Bronchial epithelial cell (primary cell): ENCODE data around the gene TNFRSF11A. TPM values are rescaled to one million over a fixed set of nuclear protein-coding genes. Genes with fewer than 3 reads are reported as not detected.

Experiments used
- DNase-seq: peaks from one replicate; pipeline ENCODE4 v3.0.0-alpha.2; 2010; ENCODE audit warnings: low read depth
- FAIRE-seq: peaks from 2 replicates; lab custom pipeline; 2011; peaks lifted over from hg19 to GRCh38; lab: Jason Lieb, UNC
- H3K27me3 ChIP-seq: 2 replicates; pipeline ENCODE4 v1.5.1; 2011; ENCODE audit warnings: low read length; ENCODE audit not compliant: control insufficient read depth, insufficient read depth
- H3K36me3 ChIP-seq: 2 replicates; pipeline ENCODE4 v1.5.1; 2011; ENCODE audit warnings: low read length; ENCODE audit not compliant: control insufficient read depth, insufficient read depth
- H3K4me3 ChIP-seq: 2 replicates; pipeline ENCODE4 v1.5.1; 2011; ENCODE audit warnings: mild to moderate bottlenecking, low read depth, low read length, control low read depth
- CTCF ChIP-seq: IDR thresholded peaks from 2 replicates; pipeline ENCODE4 v1.5.1; 2011; ENCODE audit warnings: mild to moderate bottlenecking, moderate library complexity, low read length, control low read depth, inconsistent platforms; ENCODE audit not compliant: insufficient read depth, severe bottlenecking
- total RNA-seq: library from RNA; depleted of rRNA; stranded (reverse); fragments of >200 nt; gene quantifications from 2 replicates; pipeline ENCODE4 v1.2.1, GENCODE V29; 2014

Gene TNFRSF11A
- total RNA-seq, 1 donor from 2014 or later = under 0.01 TPM

- no peak for FAIRE-seq
Measured at GRCh38 chr18:62396967-62397366, 71.9 kb downstream of the TNFRSF11A start.

GRCh38 chr18:62398291-62398690 lies 73.2 kb downstream of the TNFRSF11A start:
- H3K36me3 ChIP-seq = no peaks in the 10 kb centered on the region
- FAIRE-seq (peak; percentile 40), DNase-seq (no peak)
- no peak for TF ChIP-seq CTCF
- no peak overlapping the region for H3K4me3 ChIP-seq
- no peaks in the 10 kb centered on the region for H3K27me3 ChIP-seq

More at GRCh38 chr18:62396967-62397366, 71.9 kb downstream of the TNFRSF11A start:
- H3K27me3 ChIP-seq = no peaks in the 10 kb centered on the region
- no peak overlapping the region for H3K4me3 ChIP-seq
- H3K36me3 ChIP-seq = no peaks in the 10 kb centered on the region
- no peak for TF ChIP-seq CTCF
- DNase-seq = no peak

GRCh38 chr18:62399276-62399675 lies 74.2 kb downstream of the TNFRSF11A start:
- no peak for TF ChIP-seq CTCF
- no peak for DNase-seq
- Histone ChIP-seq H3K4me3 (no peak overlapping the region), H3K27me3 (no peaks in the 10 kb centered on the region), H3K36me3 (no peaks in the 10 kb centered on the region)
- no peak for FAIRE-seq

- Histone ChIP-seq H3K36me3 (no peaks in the 10 kb centered on the region), H3K27me3 (no peaks in the 10 kb centered on the region), H3K4me3 (no peak overlapping the region)
- TF ChIP-seq CTCF = no peak
- FAIRE-seq (no peak), DNase-seq (peak; percentile 32)
Measured at GRCh38 chr18:62399781-62400308, 74.7 kb downstream of the TNFRSF11A start.

GRCh38 chr18:62400916-62401315 lies 75.8 kb downstream of the TNFRSF11A start:
- TF ChIP-seq CTCF = no peak
- H3K36me3 ChIP-seq = no peaks in the 10 kb centered on the region
- FAIRE-seq = no peak
- no peak for DNase-seq
- no peak overlapping the region for H3K4me3 ChIP-seq
- no peaks in the 10 kb centered on the region for H3K27me3 ChIP-seq
